HG03108 (cell line): ENCODE data around the gene PCDHA1.

ENCODE experiments used
- ATAC-seq: cut with Tn5 transposase; IDR thresholded peaks from one replicate; pipeline ENCODE4 v1.9.1; 2021; ENCODE audit warnings: moderate library complexity; ENCODE audit not compliant: unreplicated experiment

The PCDHA1 gene

DNA sequence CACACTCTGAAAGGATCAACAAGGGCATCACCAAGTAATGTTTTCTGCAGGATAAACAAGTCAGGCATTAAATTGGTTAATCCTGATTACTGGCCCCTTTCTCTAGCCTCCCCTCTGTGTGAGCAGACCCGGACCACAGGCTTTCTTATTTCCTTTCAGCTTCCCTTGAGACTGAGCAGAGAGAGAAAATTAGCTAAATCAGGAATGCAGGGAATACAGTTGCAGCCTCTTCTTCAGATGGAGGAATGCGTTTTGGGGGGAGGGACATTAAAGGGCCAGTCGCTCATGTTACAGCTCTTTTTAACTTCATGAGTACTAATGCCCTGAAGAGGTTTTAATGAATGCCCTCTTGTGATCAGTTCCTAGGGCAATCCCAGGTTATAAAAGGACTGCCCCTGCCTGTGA is 200.2 kb downstream of the PCDHA1 start:
- ATAC-seq = no peak

DNA sequence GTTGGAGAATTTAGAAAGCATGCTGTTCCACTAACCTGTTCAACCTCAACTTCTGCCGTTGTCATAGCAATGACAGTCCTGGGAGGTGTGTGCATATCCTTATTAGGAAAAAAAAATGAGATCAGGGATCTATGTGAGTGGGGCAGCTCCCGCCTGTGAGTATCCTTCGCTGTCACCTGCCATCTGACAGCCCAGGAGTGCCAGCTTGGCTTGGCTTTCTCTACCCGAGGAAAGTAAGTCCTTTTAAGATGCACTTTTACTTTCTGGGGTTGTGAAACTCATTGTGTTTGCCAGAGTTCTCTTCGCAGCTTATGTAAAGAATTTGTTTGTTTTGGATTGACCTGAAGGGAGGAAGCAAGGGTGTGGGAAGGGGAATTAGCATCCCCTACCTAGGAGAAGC is 202.2 kb downstream of the PCDHA1 start:
- ATAC-seq = no peak

DNA sequence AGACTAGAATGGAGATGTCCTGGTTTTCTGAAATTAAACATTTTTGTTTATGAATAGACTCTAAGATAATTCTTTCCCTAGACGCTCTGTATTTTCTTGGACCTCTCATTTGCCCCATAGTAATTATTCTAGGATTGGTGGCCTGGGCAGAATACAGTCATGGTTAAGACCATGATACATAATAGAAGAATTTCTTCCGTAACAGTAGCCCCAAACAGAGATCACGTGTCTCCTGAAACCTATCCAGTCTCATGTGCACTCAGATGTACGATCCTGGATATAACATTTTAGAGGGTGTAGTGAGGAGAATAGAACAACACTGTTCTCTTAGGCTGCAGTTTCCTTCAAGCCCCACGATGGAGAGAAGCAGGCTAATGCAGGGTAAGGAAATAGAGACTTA is 202.7 kb downstream of the PCDHA1 start:
- ATAC-seq = no peak

DNA sequence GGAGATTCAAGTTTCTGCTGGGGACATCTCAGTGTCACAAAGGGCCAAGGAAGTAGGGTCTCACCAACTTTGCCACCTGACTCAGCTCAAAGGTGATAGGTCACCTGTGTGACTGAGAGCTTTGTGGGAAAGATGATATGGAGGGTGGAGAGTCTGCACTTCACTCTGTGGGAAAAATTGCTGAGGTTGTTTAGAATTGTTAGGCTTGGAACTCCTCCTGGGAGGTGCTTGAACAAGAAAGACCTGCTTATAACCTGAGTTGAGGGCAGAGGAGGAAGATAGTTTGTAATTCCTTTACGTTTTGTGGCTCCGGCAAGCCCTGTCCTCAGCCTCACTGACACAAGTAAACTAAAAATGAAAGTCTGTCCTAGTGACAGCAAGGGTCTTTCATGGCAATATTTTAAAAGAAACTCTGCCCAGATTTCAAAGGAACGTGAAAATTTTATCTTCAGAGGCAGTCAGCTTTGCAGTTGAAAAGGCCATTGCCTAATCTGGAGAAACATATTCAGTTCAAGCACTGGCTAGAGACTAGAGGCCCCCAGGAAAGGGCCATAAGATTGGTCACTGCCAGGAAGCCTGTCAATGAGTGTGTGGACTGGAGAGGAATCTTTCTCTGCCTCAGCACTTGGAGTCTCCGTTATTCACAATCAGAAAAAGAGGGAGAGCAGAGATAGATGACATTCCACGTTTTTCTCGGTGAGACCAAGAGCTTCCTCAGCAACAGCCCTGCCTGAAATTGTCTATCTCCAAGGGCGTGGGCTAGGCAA is 203.5 kb downstream of the PCDHA1 start:
- ATAC-seq = no peak

DNA sequence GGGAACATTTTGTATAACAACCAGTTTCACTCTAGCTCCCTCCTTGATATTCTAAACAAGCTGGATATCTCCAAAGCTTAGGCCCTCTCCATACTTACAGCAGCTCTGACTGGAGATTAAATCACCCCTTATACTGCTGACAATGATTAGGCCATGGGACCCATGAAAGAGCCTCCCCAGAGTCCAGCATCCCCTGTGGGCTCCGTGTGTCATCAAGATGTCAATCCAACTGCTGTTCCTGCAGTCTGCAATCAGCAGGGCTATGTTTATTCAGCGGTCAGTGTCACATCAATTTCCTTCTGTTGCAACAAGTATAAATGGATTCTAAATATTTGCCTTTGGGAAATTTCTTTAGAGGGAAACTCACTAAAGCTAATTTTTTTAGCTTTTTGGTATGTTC is 206.9 kb downstream of the PCDHA1 start:
- ATAC-seq = no peak

DNA sequence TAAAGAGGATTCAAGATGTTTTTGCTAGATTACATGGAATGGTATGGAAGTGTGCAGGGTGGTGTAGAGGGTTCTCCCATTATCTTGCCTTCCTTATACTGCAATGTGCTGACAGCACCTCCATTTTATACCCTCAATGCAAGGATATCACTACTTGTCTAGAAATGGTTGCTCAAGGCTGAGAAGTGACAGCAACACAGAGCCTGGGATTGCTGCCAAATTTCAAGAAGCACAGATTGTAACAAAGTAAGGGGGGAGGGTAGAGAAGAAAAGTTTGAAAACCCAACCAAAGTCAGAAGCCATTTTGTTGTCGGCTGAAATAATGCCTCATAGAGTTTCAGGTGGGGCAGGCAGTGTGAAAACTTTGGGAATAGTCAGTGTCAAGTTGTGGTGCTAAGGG is 210.1 kb downstream of the PCDHA1 start:
- no peak for ATAC-seq

DNA sequence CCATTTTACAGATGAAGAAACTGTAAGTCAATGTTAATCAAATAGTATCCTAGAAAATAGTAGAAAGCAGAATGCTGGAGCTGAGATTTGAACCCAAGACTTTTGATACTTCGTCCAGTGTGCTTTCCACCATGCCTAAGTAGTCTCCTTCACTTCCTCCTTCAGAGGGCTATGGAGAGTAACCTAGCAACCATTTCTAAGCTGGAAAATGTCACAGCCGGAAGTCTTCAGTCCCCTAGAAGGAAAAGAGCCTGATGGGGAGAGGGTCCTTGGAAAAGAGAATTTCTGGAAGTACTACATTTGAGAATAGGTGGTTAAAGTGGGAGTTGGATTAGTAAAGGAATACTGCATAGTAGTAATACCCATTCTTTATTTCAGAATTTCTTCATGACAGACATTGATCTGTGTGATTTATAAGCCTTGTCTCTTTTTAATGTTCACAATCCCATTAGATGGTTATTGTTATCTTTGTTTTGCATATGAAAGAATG is 213.0 kb downstream of the PCDHA1 start:
- ATAC-seq = no peak

DNA sequence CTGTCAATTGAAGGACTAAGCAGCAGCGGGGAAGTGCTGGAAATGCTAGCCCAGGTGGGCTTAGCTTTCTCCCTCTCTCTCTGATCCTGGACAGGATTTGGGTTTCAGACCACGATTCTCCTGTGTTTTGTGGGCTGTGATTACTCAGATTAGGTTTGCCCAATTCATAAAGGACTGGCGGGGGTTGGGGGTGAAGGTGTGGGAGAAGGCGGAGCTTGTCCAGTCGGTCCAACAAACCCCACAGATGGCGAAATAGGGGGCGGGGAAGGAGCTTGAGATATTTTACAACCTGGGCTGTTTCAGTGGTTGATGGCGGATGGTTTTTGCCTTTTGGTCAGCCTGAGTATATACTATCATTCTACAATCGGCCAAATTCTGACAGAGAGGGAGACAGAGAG is 215.5 kb downstream of the PCDHA1 start:
- ATAC-seq = no peak

DNA sequence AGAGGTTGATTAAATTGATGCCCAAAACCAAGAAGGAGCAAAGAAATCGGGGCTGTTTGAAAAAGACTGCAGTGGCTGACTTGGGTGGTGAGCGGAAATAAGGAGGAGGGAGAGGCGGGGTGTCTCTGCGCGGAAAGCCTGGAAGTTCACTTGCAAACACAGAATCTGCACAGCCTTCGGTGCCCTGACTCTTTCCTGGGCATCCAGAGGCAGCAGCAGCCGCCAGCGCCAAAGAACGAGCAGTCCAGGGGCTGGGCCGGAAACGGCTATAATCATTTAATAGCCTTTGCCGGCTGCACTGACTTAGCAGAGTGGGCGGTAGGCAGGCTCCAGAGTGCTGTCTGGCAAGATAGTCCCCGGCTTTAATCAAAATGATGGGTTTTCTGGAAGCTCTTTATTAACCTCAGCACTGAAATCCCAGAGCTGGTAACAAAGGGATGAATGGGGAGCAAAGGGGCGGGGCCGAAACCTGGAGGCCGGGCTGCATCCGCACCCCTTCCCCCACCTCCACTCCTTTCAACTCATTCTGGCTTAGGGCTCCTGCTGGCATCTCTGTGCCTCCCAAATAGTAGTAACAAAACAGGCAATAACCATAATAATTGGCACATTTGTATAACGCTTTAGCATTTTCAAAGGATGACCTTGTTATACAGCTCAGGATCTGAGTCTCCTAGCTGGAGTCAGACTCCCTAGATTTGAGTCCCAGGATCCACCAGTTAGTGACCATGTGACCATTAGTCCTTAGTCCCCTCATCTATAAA is 216.1 kb downstream of the PCDHA1 start:
- ATAC-seq = no peak

DNA sequence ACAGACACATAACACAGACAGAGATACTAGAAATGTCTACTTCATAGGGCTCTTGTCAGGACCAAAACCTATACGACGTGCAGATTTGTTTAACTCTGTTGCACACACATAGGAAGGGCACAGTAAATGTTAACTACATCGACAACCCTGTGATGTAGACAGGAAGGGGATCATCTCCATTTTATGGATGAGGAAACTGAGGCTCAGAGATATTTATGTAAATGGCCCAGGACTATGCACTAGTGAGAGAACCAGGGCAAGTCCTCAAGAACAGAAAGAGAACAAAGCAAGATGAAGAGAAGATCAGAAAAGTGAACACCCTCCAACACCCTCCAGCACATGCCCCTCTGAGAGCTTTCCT is 216.6 kb downstream of the PCDHA1 start:
- no peak for ATAC-seq

DNA sequence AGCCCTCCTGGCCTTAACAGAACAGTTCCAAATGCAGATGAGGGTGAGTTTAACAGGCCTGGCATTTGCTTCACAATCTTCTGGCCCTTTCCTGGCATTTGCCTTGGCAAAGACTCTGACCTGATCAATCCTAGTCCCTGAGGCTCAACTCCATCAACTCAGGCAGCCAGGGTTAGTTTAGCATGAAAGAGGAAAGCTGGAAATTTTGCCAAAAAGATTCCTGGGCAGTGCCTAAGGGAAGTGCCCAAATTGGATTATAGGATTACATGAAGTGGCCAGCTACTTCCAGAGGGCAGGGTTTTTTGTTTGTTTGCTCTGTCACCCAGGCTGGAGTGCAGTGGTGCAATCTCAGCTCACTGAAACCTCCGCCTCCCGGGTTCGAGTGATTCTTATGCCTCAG is 217.1 kb downstream of the PCDHA1 start:
- no peak for ATAC-seq

DNA sequence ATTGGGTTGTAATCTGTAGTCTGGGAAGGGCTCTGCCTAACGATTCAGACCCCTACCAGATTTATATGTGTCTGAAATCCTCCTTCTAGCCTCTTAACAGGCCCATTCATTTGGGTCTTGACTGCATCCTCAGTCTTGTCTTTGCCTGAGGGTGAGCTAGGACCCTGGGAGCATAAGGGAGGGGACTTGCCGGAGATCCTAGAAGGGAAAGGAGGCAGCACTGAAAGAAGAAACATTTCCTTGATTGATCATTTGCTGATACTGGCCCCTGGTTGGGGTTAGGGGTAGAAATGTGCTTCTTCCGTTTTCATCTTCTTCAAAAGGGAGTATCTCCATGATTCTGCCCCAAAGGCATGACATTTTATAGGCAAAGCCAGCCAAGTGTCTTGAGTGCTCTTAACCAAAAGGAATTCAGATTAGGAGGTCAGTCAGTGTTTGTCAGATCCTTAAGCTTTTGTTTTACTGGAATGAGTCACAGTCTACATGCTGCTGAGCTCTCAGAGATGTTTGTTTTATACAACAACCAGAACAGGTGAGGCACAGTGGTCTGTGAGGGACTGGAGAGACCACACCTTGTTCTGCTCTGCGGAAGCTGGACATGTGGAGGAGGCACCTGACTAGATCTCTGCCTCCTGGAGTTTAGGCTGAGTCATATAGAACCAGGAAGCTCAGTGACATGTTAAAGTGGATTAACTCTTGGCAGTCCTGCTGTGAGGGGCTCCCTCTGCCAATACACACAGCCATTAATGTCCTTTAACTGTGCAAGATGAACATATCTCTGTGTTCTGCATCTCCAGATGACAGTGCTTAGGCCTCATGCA is 218.1 kb downstream of the PCDHA1 start:
- no peak for ATAC-seq

DNA sequence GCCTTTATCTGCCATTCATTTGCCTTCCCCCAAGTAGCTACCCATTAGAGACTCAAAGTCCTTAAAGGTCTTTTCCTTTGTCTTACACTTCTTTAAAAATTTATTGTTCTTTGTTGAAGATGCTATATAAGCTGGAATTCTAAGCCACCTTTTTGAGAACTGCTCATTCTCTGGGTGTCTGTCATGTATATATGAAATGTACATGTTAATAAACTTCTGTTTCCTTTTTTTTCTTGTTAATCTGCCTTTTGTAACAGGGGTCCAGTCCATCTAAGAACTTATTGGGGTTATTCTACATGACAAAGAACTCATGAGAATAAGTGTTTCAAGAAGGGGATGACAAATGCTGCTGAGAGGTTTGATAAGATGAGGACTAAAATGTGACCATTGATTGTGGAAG is 221.9 kb downstream of the PCDHA1 start:
- no peak for ATAC-seq

DNA sequence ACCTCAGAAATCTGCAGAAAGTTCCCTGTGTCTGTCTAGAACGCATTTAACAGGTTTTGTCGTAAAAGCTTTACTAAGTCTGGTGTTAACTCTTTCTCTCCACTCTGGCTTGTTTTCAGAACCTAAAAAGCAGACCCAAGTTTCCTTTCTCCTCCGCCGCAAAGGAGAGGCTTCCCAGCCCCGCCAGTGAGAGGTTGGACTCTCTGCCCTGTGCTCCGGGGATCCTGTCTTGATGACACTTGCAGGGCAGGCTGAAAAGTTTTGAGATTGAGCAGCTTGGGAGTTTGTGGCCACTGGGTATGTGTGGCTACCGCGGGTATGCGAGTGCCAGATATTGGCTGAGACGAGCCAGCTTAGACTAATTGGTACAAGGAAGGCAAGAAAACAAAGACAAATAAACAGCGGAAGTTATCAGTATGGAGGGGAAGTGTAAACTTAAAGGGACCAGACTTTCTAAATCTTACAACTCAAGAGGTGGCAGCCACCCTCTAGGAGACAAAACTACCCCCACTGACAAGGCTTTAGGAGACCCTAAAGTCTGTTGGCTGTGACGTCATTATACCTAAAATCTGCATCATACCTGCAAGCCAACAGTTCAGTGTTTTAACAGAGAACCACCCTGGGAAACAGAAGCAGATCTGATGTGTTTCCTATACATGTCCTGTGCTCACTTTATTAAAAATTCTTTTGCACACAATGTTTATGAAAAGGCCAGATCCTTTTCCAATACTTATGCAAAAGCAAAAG is 224.3 kb downstream of the PCDHA1 start:
- ATAC-seq = no peak

DNA sequence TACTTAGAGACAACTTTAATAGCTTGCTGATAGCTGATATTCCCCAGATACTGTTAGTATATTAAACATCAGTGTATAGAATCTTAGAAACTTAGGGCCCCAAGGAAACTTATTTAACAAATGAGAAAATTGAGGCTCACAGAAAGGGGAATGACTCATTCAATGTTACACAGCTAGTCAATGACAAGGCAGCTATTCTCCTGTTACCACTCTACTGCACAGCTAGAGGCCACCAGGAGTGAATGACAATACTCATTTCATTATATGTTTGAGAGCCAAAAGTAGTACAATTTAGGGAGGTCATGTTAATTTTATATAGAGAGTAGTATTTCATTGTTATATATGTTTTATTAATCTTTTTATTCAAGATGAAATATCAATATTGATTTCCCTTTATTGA is 232.0 kb downstream of the PCDHA1 start:
- no peak for ATAC-seq

DNA sequence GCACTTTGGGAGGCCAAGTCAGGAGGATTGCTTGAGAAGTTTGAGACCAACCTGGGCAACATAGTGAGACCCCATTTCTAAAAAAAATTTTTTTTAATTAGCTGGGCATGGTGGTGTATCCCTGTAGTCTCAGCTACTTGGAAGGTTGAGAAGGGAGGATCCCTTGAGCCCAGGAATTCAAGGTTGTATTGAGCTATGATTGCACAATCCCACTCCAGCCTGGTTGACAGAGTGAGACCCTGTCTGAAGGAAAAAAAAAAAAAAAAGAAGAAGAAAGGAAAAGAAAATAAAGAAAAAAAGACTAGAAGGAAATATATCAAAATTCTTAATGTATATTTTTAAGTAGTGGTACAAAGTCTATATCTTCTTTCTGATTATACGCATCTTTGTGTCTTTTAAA is 236.4 kb downstream of the PCDHA1 start:
- no peak for ATAC-seq

DNA sequence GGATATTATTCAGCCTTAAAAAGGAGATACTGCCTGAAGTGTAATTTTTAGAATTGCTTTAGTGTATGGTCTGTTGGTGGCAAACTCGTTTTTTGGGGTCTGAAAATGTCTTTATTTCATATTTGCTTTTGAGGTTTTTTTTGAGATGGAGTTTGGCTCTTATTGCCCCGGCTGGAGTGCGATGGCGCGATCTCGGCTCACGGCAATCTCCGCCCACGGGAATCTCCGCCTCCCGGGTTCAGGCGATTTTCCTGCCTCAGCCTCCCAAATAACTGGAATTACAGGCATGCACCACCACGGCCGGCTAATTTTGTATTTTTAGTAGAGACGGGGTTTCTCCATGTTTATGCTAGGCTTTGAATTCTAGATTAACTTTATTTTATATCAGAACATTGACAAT is 245.1 kb downstream of the PCDHA1 start:
- no peak for ATAC-seq

DNA sequence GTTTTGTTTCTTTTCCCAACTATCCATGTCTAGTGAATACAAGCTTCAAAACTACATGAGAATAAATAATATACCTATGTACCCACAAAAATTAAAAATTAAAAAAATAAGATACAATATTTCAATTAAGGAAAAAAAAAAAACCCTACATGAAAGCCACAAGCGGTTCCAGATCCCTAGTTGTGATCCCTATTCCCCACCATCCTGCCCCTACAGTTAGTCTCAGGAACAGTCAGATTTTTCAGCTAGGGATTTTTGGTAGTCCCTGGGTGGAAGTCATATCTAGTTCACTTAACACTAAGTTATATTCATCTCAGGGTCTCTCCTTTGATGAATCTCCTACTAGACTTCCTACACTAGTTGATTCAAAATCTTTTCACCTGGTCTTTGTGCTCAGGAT is 246.7 kb downstream of the PCDHA1 start:
- ATAC-seq = no peak

DNA sequence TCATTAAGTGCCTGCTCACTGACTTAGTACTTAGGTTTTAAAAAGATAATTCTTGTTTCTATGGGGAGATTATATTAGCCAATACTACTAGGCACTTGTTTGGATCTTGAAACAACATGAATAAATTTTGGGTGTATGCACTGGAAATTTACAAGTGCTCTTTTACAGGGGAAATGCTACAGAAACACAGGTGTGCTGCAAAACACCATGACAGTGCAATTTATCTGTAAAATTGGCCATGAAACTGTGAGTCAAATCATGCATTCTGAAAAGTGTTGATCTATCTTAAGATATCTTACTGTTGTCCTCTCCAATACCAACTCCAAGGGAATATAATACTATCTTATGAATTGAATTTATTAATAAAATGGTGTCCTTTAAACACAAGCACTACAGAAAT is 253.1 kb downstream of the PCDHA1 start:
- no peak for ATAC-seq

DNA sequence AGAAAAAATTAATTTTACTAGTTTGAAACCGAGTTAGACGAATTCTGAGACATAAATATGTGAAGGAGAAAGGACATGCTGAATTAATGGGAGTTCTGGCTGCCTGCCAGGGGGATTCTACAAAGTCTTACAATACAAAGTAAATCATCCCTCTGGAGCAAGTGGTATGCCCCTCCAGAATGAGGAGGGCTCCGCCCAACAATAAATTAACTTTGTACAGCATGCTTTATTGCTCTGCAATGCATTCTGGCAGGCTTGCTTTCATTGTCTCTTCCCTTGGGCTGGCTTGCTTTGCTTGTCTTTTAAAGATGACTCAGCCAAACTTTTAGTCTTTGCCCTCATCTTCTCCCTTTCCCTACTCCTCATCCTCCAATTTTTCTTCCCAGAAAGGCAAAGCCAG is 253.6 kb downstream of the PCDHA1 start:
- ATAC-seq = no peak
